Stomach (tissue), 4 donors: ENCODE measurements around the gene TMEM135.

Experiments used
- CTCF ChIP-seq, 7 experiments: fragments of 450-650 bp in 4 of 7; fragments of 200-600 bp in 3 of 7; sonication (generic) in 3 of 7; IDR thresholded peaks; one replicate each; pipeline ENCODE4 v1.5.1; 2016 to 2019; ENCODE audit warnings: antibody characterized with exemption in 7 of 7, control low read depth in 2 of 7, mild to moderate bottlenecking in 1 of 7
- POLR2AphosphoS5 ChIP-seq, 3 donors: sonication (generic); formaldehyde crosslinking; IDR thresholded peaks; one replicate each; pipeline ENCODE4 v1.6.1; 2016; ENCODE audit warnings: antibody characterized with exemption in 3 of 3

GRCh38 chr11:87299041-87299481 is 261.3 kb downstream of the TMEM135 start:
- no peak for TF ChIP-seq CTCF (IDR thresholded peaks at IDR 0.05)
- no peak for TF ChIP-seq POLR2AphosphoS5 (IDR thresholded peaks at IDR 0.05)
